Natural killer cell (primary cell): ENCODE measurements around the gene ZFAND5. TPM values are rescaled to one million over a fixed set of nuclear protein-coding genes. Genes with fewer than 3 reads are reported as not detected.

Experiments
- ATAC-seq, 3 donors: fragments of 150-1000 bp in 2 of 3; fragments of 200-7000 bp in 1 of 3; cut with Tn5 transposase; 1 replicate in 1 of 3; 2 replicates in 2 of 3; pipeline ENCODE4 v1.10.0; 2021; ENCODE audit warnings: mild to moderate bottlenecking in 2 of 3, moderate library complexity in 2 of 3
- DNase-seq, 2 donors: peaks; one replicate each; pipeline versions ENCODE4 v3.0.0 to v3.0.0-alpha.2; 2013 to 2021; ENCODE audit warnings: mixed read lengths in 1 of 2
- H3K27ac ChIP-seq: one replicate; pipeline ENCODE4 v1.5.1; 2013; ENCODE audit warnings: mild to moderate bottlenecking, low read length
- H3K27me3 ChIP-seq: one replicate; pipeline ENCODE4 v1.6.1; 2013; ENCODE audit warnings: low read length; ENCODE audit not compliant: control insufficient read depth, insufficient read depth
- H3K36me3 ChIP-seq: one replicate; pipeline ENCODE4 v1.6.1; 2013; ENCODE audit warnings: low read length; ENCODE audit not compliant: control insufficient read depth, insufficient read depth
- H3K4me1 ChIP-seq: one replicate; pipeline ENCODE4 v1.6.1; 2013; ENCODE audit warnings: low read length; ENCODE audit not compliant: control insufficient read depth, insufficient read depth
- H3K4me3 ChIP-seq: one replicate; pipeline ENCODE4 v1.5.1; 2013; ENCODE audit warnings: low read length
- H3K9me3 ChIP-seq: one replicate; pipeline ENCODE4 v1.6.1; 2013; ENCODE audit warnings: low read length; ENCODE audit not compliant: control insufficient read depth, insufficient read depth
- H3K27ac Mint-ChIP-seq, 2 donors: one replicate each; pipeline ENCODE4 v1.8.0; 2022; ENCODE audit warnings: mild to moderate bottlenecking in 2 of 2, mixed read lengths in 2 of 2, moderate library complexity in 1 of 2
- H3K27me3 Mint-ChIP-seq, 2 donors: one replicate each; pipeline ENCODE4 v1.8.0; 2022; ENCODE audit warnings: low read depth in 2 of 2, mixed read lengths in 2 of 2
- H3K36me3 Mint-ChIP-seq: one replicate; pipeline ENCODE4 v1.8.0; 2022; ENCODE audit warnings: mixed read lengths
- H3K4me1 Mint-ChIP-seq, 2 donors: one replicate each; pipeline ENCODE4 v1.8.0; 2022; ENCODE audit warnings: mixed read lengths in 2 of 2
- H3K4me3 Mint-ChIP-seq: one replicate; pipeline ENCODE4 v1.8.0; 2022; ENCODE audit warnings: mild to moderate bottlenecking, moderate library complexity, mixed read lengths
- H3K9me3 Mint-ChIP-seq, 2 donors: one replicate each; pipeline ENCODE4 v1.8.0; 2022; ENCODE audit warnings: mixed read lengths in 2 of 2
- WGBS: methylation state at CpG from one replicate; pipeline ENCODE4 v1.1.7; 2013; ENCODE audit warnings: missing lambda C conversion rate; ENCODE audit not compliant: insufficient coverage; 5-methylcytosine and 5-hydroxymethylcytosine counted together
- intact Hi-C: fragments of 100-400 bp; cut with micrococcal nuclease; formaldehyde crosslinking; loops from one replicate; pipeline ENCODE4 v1.14.2; 2022
- total RNA-seq, 4 donors: library from RNA; stranded (reverse); fragments of 120-200 nt in 1 of 4; gene quantifications; one replicate each; pipeline versions ENCODE4 v1.2.3 to v1.2.4, GENCODE V29; 2013 to 2022
- TF ChIP-seq, protein P1 (sequence below): fragments of 200-600 bp; IDR thresholded peaks from one replicate; pipeline ENCODE4 v1.8.0; 2022; ENCODE audit warnings: antibody characterized with exemption

Gene ZFAND5
- total RNA-seq, 3 donors from 2014 or later (not counting 1 experiment from before 2014, with no cell fraction given): 307 to 450 (median 318) TPM

DNA sequence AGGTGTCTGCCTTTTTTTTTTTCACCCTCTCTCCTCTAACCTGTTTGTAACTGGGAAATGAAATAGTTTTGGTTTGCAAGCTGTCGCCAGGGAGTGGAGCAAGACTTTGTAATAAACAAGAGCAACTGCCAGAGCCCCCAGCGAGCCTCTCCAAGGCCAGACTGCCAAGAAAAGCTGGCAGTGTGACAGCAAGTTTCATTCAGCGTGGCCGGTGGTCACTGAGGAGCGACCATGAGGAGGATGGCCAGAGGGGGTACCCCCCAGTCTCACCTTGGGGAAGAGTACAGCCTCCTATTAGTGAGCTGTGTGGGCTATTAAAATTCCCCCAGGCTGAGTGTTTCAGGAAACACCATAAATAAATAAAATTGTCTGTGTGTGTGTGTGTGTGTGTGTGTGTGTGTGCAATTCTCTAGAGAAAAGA lies 49.9 kb downstream of the ZFAND5 start:
- peaks cover 12% of the 10 kb centered on the region for H3K4me1 ChIP-seq
- Mint-ChIP-seq H3K4me1 (peaks cover 5 to 17% of the 10 kb centered on the region in 2 donors), H3K27ac (peak overlapping the region in 1 of 2 donors; percentile 70), H3K4me3 (no peak overlapping the region), H3K9me3 (no peaks in the 10 kb centered on the region), H3K27me3 (no peaks in the 10 kb centered on the region), H3K36me3 (no peaks in the 10 kb centered on the region)
- no peak overlapping the region for H3K4me3 ChIP-seq
- no peaks in the 10 kb centered on the region for H3K9me3 ChIP-seq
- no peaks in the 10 kb centered on the region for H3K27me3 ChIP-seq
- intact Hi-C loops: no loop called here
- ATAC-seq (no peak), DNase-seq (no peak)
- TF ChIP-seq, protein P1, sequence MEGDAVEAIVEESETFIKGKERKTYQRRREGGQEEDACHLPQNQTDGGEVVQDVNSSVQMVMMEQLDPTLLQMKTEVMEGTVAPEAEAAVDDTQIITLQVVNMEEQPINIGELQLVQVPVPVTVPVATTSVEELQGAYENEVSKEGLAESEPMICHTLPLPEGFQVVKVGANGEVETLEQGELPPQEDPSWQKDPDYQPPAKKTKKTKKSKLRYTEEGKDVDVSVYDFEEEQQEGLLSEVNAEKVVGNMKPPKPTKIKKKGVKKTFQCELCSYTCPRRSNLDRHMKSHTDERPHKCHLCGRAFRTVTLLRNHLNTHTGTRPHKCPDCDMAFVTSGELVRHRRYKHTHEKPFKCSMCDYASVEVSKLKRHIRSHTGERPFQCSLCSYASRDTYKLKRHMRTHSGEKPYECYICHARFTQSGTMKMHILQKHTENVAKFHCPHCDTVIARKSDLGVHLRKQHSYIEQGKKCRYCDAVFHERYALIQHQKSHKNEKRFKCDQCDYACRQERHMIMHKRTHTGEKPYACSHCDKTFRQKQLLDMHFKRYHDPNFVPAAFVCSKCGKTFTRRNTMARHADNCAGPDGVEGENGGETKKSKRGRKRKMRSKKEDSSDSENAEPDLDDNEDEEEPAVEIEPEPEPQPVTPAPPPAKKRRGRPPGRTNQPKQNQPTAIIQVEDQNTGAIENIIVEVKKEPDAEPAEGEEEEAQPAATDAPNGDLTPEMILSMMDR: no peak
- no peak overlapping the region for H3K27ac ChIP-seq
- 48% methylated on average over 5 of the region's 5 CpGs for WGBS
- H3K36me3 ChIP-seq: peaks cover 3% of the 10 kb centered on the region

DNA sequence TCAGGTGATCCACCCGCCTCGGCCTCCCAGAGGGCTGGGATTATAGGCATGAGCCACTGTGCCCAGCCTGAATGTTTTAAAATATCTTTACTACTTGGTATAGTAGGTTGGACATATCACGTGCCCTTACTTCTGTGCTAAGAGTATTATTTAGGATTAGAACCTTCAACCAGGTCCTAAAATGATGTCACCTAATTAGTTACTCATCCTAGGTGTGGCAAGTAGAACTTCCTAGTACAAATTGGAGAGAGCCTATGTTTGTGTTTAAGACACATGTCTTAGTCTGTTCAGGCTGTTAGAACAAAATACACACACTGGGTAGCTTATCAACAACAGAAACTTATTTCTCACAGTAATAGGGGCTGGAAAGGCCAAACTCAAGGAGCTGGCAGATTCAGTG lies 51.5 kb downstream of the ZFAND5 start:
- ATAC-seq (no peak), DNase-seq (no peak)
- Histone ChIP-seq H3K27ac (no peak overlapping the region), H3K4me1 (peaks cover 20% of the 10 kb centered on the region), H3K9me3 (no peaks in the 10 kb centered on the region), H3K27me3 (no peaks in the 10 kb centered on the region), H3K4me3 (no peak overlapping the region), H3K36me3 (peaks cover 3% of the 10 kb centered on the region)
- Mint-ChIP-seq H3K9me3 (no peaks in the 10 kb centered on the region), H3K27ac (peak overlapping the region in 1 of 2 donors; percentile 42), H3K27me3 (no peaks in the 10 kb centered on the region), H3K36me3 (no peaks in the 10 kb centered on the region), H3K4me3 (no peak overlapping the region), H3K4me1 (peaks cover 14 to 23% of the 10 kb centered on the region in 2 donors)
- WGBS: 100% methylated on average over 2 of the region's 3 CpGs
- TF ChIP-seq, protein P1: no peak
- intact Hi-C loops: no loop called here

DNA sequence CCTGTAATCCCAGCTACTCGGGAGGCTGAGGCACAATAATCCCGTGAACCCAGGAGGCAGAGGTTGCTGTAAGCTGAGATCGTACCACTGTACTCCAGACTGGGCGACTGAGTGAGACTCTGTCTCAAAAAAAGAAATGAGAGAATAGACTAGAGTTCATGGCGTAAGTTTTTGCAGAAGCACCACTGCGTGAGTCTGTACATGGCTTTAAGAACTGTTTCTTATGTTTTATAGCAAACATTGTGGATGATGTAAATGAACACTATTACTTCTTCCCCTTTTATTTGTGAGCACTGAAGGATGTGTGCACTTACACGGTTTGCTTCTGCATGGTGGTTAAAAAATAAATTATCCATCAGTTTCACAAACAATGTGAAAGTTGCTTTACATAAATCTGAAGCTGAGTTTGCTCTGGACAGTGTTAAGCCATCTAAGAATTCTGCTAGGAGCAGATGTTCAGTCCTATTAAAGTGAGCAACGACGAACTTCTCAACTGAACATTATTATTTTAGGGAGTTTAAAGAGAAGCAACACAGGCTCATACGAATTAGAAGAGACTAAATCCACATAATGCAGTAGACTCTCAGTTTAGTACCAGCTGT lies 52.5 kb downstream of the ZFAND5 start:
- TF ChIP-seq, protein P1: no peak
- Histone ChIP-seq H3K4me3 (no peak overlapping the region), H3K27me3 (no peaks in the 10 kb centered on the region), H3K27ac (no peak overlapping the region), H3K36me3 (peaks cover 3% of the 10 kb centered on the region), H3K4me1 (peaks cover 29% of the 10 kb centered on the region), H3K9me3 (no peaks in the 10 kb centered on the region)
- WGBS: 93% methylated on average over 8 of the region's 10 CpGs
- Mint-ChIP-seq H3K9me3 (no peaks in the 10 kb centered on the region), H3K36me3 (no peaks in the 10 kb centered on the region), H3K4me3 (no peak overlapping the region), H3K27ac (no peak overlapping the region), H3K27me3 (no peaks in the 10 kb centered on the region), H3K4me1 (peaks cover 16 to 21% of the 10 kb centered on the region in 2 donors)
- ATAC-seq (no peak), DNase-seq (no peak)
- intact Hi-C loops: no loop called here
